ENCODE data around the gene SCML1.

SCML1 gene

GRCh38 chrX:17736856-17737709 lies at the start of gene SCML1:
Gene SCML1 (plus strand): TSS chrX:17737493. CDS start chrX:17744187, 6,694 bp downstream.
- DNase-seq (ENCODE audit: low read depth in 2 of 2) = peak; percentile 68 to 87

- no peak for DNase-seq (ENCODE audit: low read depth in 2 of 2)
These were observed 49.6 kb upstream of the SCML1 start for GRCh38 chrX:17687648-17688047.

GRCh38 chrX:17689971-17690409 lies 47.3 kb upstream of the SCML1 start:
- DNase-seq (ENCODE audit: low read depth in 2 of 2) = no peak

GRCh38 chrX:17692709-17693346 lies 44.5 kb upstream of the SCML1 start:
- no peak for DNase-seq (ENCODE audit: low read depth in 2 of 2)

GRCh38 chrX:17697191-17697590 lies 40.1 kb upstream of the SCML1 start:
- no peak for DNase-seq (ENCODE audit: low read depth in 2 of 2)

GRCh38 chrX:17700976-17701375 lies 36.3 kb upstream of the SCML1 start:
- DNase-seq (ENCODE audit: low read depth in 2 of 2) = no peak

GRCh38 chrX:17703201-17703600 lies 34.1 kb upstream of the SCML1 start:
- DNase-seq (ENCODE audit: low read depth in 2 of 2) = no peak

- DNase-seq (ENCODE audit: low read depth in 2 of 2) = no peak
These were observed 32.1 kb upstream of the SCML1 start for GRCh38 chrX:17705211-17705610.

GRCh38 chrX:17706676-17707075 lies 30.6 kb upstream of the SCML1 start:
- no peak for DNase-seq (ENCODE audit: low read depth in 2 of 2)

- no peak for DNase-seq (ENCODE audit: low read depth in 2 of 2)
These were observed 29.6 kb upstream of the SCML1 start for GRCh38 chrX:17707731-17708130.

- no peak for DNase-seq (ENCODE audit: low read depth in 2 of 2)
These were observed 26.4 kb upstream of the SCML1 start for GRCh38 chrX:17710871-17711301.

GRCh38 chrX:17713288-17713687 lies 24.0 kb upstream of the SCML1 start:
- no peak for DNase-seq (ENCODE audit: low read depth in 2 of 2)

GRCh38 chrX:17718649-17719165 lies 18.6 kb upstream of the SCML1 start:
- DNase-seq (ENCODE audit: low read depth in 2 of 2) = no peak

- DNase-seq (ENCODE audit: low read depth in 2 of 2) = no peak
These were observed 17.6 kb upstream of the SCML1 start for GRCh38 chrX:17719711-17720110.

- DNase-seq (ENCODE audit: low read depth in 2 of 2) = no peak
These were observed 15.6 kb upstream of the SCML1 start for GRCh38 chrX:17721715-17722114.

GRCh38 chrX:17725181-17725580 lies 12.1 kb upstream of the SCML1 start:
- DNase-seq (ENCODE audit: low read depth in 2 of 2) = no peak

- no peak for DNase-seq (ENCODE audit: low read depth in 2 of 2)
These were observed 5.0 kb upstream of the SCML1 start for GRCh38 chrX:17732138-17732783.

- no peak for DNase-seq (ENCODE audit: low read depth in 2 of 2)
These were observed 1.9 kb upstream of the SCML1 start for GRCh38 chrX:17735406-17735805.

GRCh38 chrX:17736478-17736855 lies 826 bp upstream of the SCML1 start:
- no peak for DNase-seq (ENCODE audit: low read depth in 2 of 2)

- DNase-seq (ENCODE audit: low read depth in 2 of 2) = peak; percentile 3 to 12
These were observed 355 bp downstream of the SCML1 start for GRCh38 chrX:17737710-17737985.

- peak; percentile 10 to 17 for DNase-seq (ENCODE audit: low read depth in 2 of 2)
These were observed 857 bp downstream of the SCML1 start for GRCh38 chrX:17737986-17738713.

Data from stimulated activated CD8-positive, alpha-beta memory T cell treated with anti-CD3 and anti-CD28 coated beads, Interleukin-2, amount 100 ng/mL, for 48 hours (primary cell).